GM21576 (cell line): ENCODE data around the gene BOLL.
"Not testable (repeated sequence)": the region's sequence is repeated elsewhere in the genome, so short reads cannot be mapped to it uniquely, and the experiment has no call there.

Source experiments
- ATAC-seq: cut with Tn5 transposase; IDR thresholded peaks from one replicate; pipeline ENCODE4 v1.9.1; 2021; ENCODE audit warnings: mild to moderate bottlenecking, moderate library complexity; ENCODE audit not compliant: unreplicated experiment

Gene BOLL

GRCh38 chr2:197707316-197708213, 77.6 kb downstream of the BOLL start:
- ATAC-seq, result no peak

GRCh38 chr2:197706839-197707207, 78.3 kb downstream of the BOLL start:
- ATAC-seq, result no peak

- ATAC-seq, result no peak
Observed at GRCh38 chr2:197705912-197706838, 78.9 kb downstream of the BOLL start.

- peak; percentile 85 for ATAC-seq
Observed at GRCh38 chr2:197705121-197705911, 79.8 kb downstream of the BOLL start, which contains the start of gene MARS2. MARS2 (plus strand) TSS chr2:197705369; CDS start chr2:197705406, 37 bp downstream.

- ATAC-seq, result peak; percentile 34
Observed at GRCh38 chr2:197704434-197705120, 80.5 kb downstream of the BOLL start.

- no peak for ATAC-seq
Observed at GRCh38 chr2:197700960-197701359, 84.2 kb downstream of the BOLL start.

GRCh38 chr2:197699724-197700123, 85.4 kb downstream of the BOLL start:
- ATAC-seq, result not testable (repeated sequence)

- ATAC-seq, result not testable (repeated sequence)
Observed at GRCh38 chr2:197696571-197696970, 88.5 kb downstream of the BOLL start.

- not testable (repeated sequence) for ATAC-seq
Observed at GRCh38 chr2:197695971-197696370, 89.1 kb downstream of the BOLL start.

- not testable (repeated sequence) for ATAC-seq
Observed at GRCh38 chr2:197695206-197695605, 89.9 kb downstream of the BOLL start.

GRCh38 chr2:197677483-197677882, 107.6 kb downstream of the BOLL start:
- no peak for ATAC-seq

GRCh38 chr2:197677056-197677455, 108.1 kb downstream of the BOLL start:
- no peak for ATAC-seq
